Stimulated activated CD4-positive, alpha-beta T cell treated with anti-CD3 and anti-CD28 coated beads, Interleukin-1b, Interleukin-23, amount 100 ng/mL, for 1 hour (primary cell): Measurements from ENCODE around the gene SLC17A9.

Experiments
- DNase-seq, 2 donors: peaks; one replicate each; pipeline ENCODE4 v3.0.0-alpha.2; 2020; ENCODE audit warnings: low read depth in 2 of 2

The SLC17A9 gene

GRCh38 chr20:62968378-62969178 lies 16.1 kb downstream of the SLC17A9 start:
- DNase-seq, result no peak

- no peak for DNase-seq
Measured at GRCh38 chr20:62969179-62969760, 16.8 kb downstream of the SLC17A9 start.

GRCh38 chr20:62969939-62970306 lies 17.4 kb downstream of the SLC17A9 start:
- DNase-seq, result no peak

GRCh38 chr20:62970307-62971210 lies 18.1 kb downstream of the SLC17A9 start:
- no peak for DNase-seq

GRCh38 chr20:62971211-62971949 lies 18.9 kb downstream of the SLC17A9 start:
- no peak for DNase-seq

- DNase-seq, result peak; percentile 56 to 73
Measured at GRCh38 chr20:62971950-62972844, 19.7 kb downstream of the SLC17A9 start.

- DNase-seq, result no peak
Measured at GRCh38 chr20:62972845-62973745, 20.6 kb downstream of the SLC17A9 start.

- no peak for DNase-seq
Measured at GRCh38 chr20:62975251-62975760, 22.8 kb downstream of the SLC17A9 start.

GRCh38 chr20:62975812-62976508 lies 23.5 kb downstream of the SLC17A9 start:
- no peak for DNase-seq

GRCh38 chr20:62976886-62977285 lies 24.4 kb downstream of the SLC17A9 start:
- DNase-seq, result no peak

GRCh38 chr20:62977613-62978560 lies 25.4 kb downstream of the SLC17A9 start:
- DNase-seq, result peak; percentile 61 to 65

- no peak for DNase-seq
Measured at GRCh38 chr20:62978561-62978943, 26.0 kb downstream of the SLC17A9 start.

- DNase-seq, result no peak
Measured at GRCh38 chr20:62979310-62979709, 26.8 kb downstream of the SLC17A9 start.

- DNase-seq, result no peak
Measured at GRCh38 chr20:62979876-62980373, 27.4 kb downstream of the SLC17A9 start.

GRCh38 chr20:62980380-62980960 lies 28.0 kb downstream of the SLC17A9 start:
- no peak for DNase-seq

- no peak for DNase-seq
Measured at GRCh38 chr20:62980970-62981369, 28.5 kb downstream of the SLC17A9 start.
